ENCODE data around the gene EFCAB6.

Gene EFCAB6

GRCh38 chr22:43854786-43855271, 42.7 kb upstream of the EFCAB6 start:
- no peak for ATAC-seq (ENCODE audit: insufficient read depth, low read depth)
- no peaks in the 10 kb centered on the region for H3K4me1 ChIP-seq (ENCODE audit: insufficient read depth, low read length)
- H3K27me3 ChIP-seq (ENCODE audit: insufficient read depth, low read length, poor library complexity) = no peaks in the 10 kb centered on the region
- no peak overlapping the region for H3K4me3 ChIP-seq (ENCODE audit: low read depth in 1 of 2, low read length in 2 of 2)
- peaks cover 2% of the 10 kb centered on the region for H3K9me3 ChIP-seq (ENCODE audit: insufficient read depth, low read length, severe bottlenecking)
- H3K79me2 ChIP-seq (ENCODE audit: insufficient read depth, low read length) = no peaks in the 10 kb centered on the region
- DNase-seq = no peak
- no peak overlapping the region for H3K27ac ChIP-seq (ENCODE audit: low read length)
- no peak overlapping the region for H2AFZ ChIP-seq (ENCODE audit: low read depth, low read length)
- H3K9ac ChIP-seq (ENCODE audit: low read depth, low read length) = no peak overlapping the region
- H4K20me1 ChIP-seq (ENCODE audit: insufficient read depth, low read length) = 0 out of 2 replicates have a peak, but pooled peaks cover 4% of the 10 kb centered on the region
- no peaks in the 10 kb centered on the region for H3K36me3 ChIP-seq (ENCODE audit: insufficient read depth, low read length)
- TF ChIP-seq EZH2 (IDR thresholded peaks at IDR 0.05; ENCODE audit: borderline replicate concordance, low read depth, low read length, severe bottlenecking) (no peak), CTCF (IDR thresholded peaks at IDR 0.05; ENCODE audit: borderline replicate concordance, extremely low read depth, low read length, poor library complexity, severe bottlenecking) (no peak)
- H3K4me2 ChIP-seq (ENCODE audit: insufficient read depth, low read length) = no peak overlapping the region

- DNase-seq = no peak
- ATAC-seq (ENCODE audit: insufficient read depth, low read depth) = no peak
- no peak overlapping the region for H2AFZ ChIP-seq (ENCODE audit: low read depth, low read length)
- no peaks in the 10 kb centered on the region for H3K79me2 ChIP-seq (ENCODE audit: insufficient read depth, low read length)
- no peak overlapping the region for H3K4me2 ChIP-seq (ENCODE audit: insufficient read depth, low read length)
- no peak overlapping the region for H3K9ac ChIP-seq (ENCODE audit: low read depth, low read length)
- H3K4me3 ChIP-seq (ENCODE audit: low read depth in 1 of 2, low read length in 2 of 2) = no peak overlapping the region
- H4K20me1 ChIP-seq (ENCODE audit: insufficient read depth, low read length) = 0 out of 2 replicates have a peak, but pooled peaks cover 4% of the 10 kb centered on the region
- H3K27me3 ChIP-seq (ENCODE audit: insufficient read depth, low read length, poor library complexity) = no peaks in the 10 kb centered on the region
- H3K4me1 ChIP-seq (ENCODE audit: insufficient read depth, low read length) = no peaks in the 10 kb centered on the region
- H3K9me3 ChIP-seq (ENCODE audit: insufficient read depth, low read length, severe bottlenecking) = peaks cover 2% of the 10 kb centered on the region
- no peak overlapping the region for H3K27ac ChIP-seq (ENCODE audit: low read length)
- no peak for TF ChIP-seq EZH2 (IDR thresholded peaks at IDR 0.05; ENCODE audit: borderline replicate concordance, low read depth, low read length, severe bottlenecking)
- TF ChIP-seq CTCF (IDR thresholded peaks at IDR 0.05; ENCODE audit: borderline replicate concordance, extremely low read depth, low read length, poor library complexity, severe bottlenecking) = no peak
- no peaks in the 10 kb centered on the region for H3K36me3 ChIP-seq (ENCODE audit: insufficient read depth, low read length)
Observed at GRCh38 chr22:43854121-43854785, 42.1 kb upstream of the EFCAB6 start.

- Histone ChIP-seq H3K79me2 (ENCODE audit: insufficient read depth, low read length) (no peaks in the 10 kb centered on the region), H3K9me3 (ENCODE audit: insufficient read depth, low read length, severe bottlenecking) (peaks cover 2% of the 10 kb centered on the region), H3K4me1 (ENCODE audit: insufficient read depth, low read length) (no peaks in the 10 kb centered on the region), H3K27me3 (ENCODE audit: insufficient read depth, low read length, poor library complexity) (no peaks in the 10 kb centered on the region), H2AFZ (ENCODE audit: low read depth, low read length) (no peak overlapping the region), H3K4me2 (ENCODE audit: insufficient read depth, low read length) (no peak overlapping the region), H3K4me3 (ENCODE audit: low read depth in 1 of 2, low read length in 2 of 2) (no peak overlapping the region), H3K9ac (ENCODE audit: low read depth, low read length) (no peak overlapping the region), H3K27ac (ENCODE audit: low read length) (no peak overlapping the region), H3K36me3 (ENCODE audit: insufficient read depth, low read length) (no peaks in the 10 kb centered on the region), H4K20me1 (ENCODE audit: insufficient read depth, low read length) (peaks cover 5% of the 10 kb centered on the region; the same call in 1 of the 2 replicates)
- DNase-seq (no peak), ATAC-seq (ENCODE audit: insufficient read depth, low read depth) (no peak)
- no peak for TF ChIP-seq CTCF (IDR thresholded peaks at IDR 0.05; ENCODE audit: borderline replicate concordance, extremely low read depth, low read length, poor library complexity, severe bottlenecking)
- no peak for TF ChIP-seq EZH2 (IDR thresholded peaks at IDR 0.05; ENCODE audit: borderline replicate concordance, low read depth, low read length, severe bottlenecking)
Observed at GRCh38 chr22:43853328-43853931, 41.3 kb upstream of the EFCAB6 start.
